Smooth muscle cell (in vitro differentiated cells): ENCODE data around the gene GGPS1. TPM values are rescaled to one million over a fixed set of nuclear protein-coding genes. Genes with fewer than 3 reads are reported as not detected.
A peak's percentile ranks its signal among the peaks of the same experiment; 100 is the strongest.

Experiments
- DNase-seq: peaks from one replicate; lab custom pipeline; 2025; ENCODE audit not compliant: unreplicated experiment; lab: John Stamatoyannopoulos, UW
- H2AFZ ChIP-seq: fragments of 200-600 bp; sonication (generic); 2 replicates; pipeline ENCODE4 v1.6.0; 2016; ENCODE audit warnings: antibody characterized with exemption, low read depth, mild to moderate bottlenecking
- H3F3A ChIP-seq: fragments of 200-600 bp; sonication (generic); 2 replicates; pipeline ENCODE4 v1.6.0; 2017; ENCODE audit warnings: antibody characterized with exemption, low read depth
- H3K27ac ChIP-seq: fragments of 200-600 bp; sonication (generic); 2 replicates; pipeline ENCODE4 v1.5.1; 2016; ENCODE audit warnings: low read depth, mild to moderate bottlenecking
- H3K27me3 ChIP-seq: fragments of 200-600 bp; sonication (generic); 2 replicates; pipeline ENCODE4 v1.6.1; 2016; ENCODE audit warnings: low read depth, mild to moderate bottlenecking
- H3K36me3 ChIP-seq: fragments of 200-600 bp; sonication (generic); 2 replicates; pipeline ENCODE4 v1.5.1; 2016; ENCODE audit warnings: low read depth
- H3K4me1 ChIP-seq: fragments of 200-600 bp; sonication (generic); 2 replicates; pipeline ENCODE4 v1.5.1; 2016; ENCODE audit warnings: low read depth
- H3K4me2 ChIP-seq: fragments of 200-600 bp; sonication (generic); 2 replicates; pipeline ENCODE4 v1.6.0; 2016; ENCODE audit warnings: mild to moderate bottlenecking
- H3K4me3 ChIP-seq: fragments of 200-600 bp; sonication (generic); 2 replicates; pipeline ENCODE4 v1.5.1; 2016; ENCODE audit warnings: mild to moderate bottlenecking
- H3K79me2 ChIP-seq: fragments of 200-600 bp; sonication (generic); 2 replicates; pipeline ENCODE4 v1.6.0; 2016; ENCODE audit warnings: low read depth, mild to moderate bottlenecking
- H3K9ac ChIP-seq: fragments of 200-600 bp; sonication (generic); 2 replicates; pipeline ENCODE4 v1.6.0; 2016; ENCODE audit warnings: low read depth
- H3K9me3 ChIP-seq: fragments of 200-600 bp; sonication (generic); replicated peaks from 2 replicates; pipeline ENCODE4 v1.5.1; 2016; ENCODE audit warnings: low read depth
- H4K20me1 ChIP-seq: fragments of 200-600 bp; sonication (generic); 2 replicates; pipeline ENCODE4 v1.6.0; 2016; ENCODE audit warnings: low read depth
- WGBS: methylation state at CpG from one replicate; pipeline ENCODE4 v1.1.7; 2016; ENCODE audit warnings: low lambda C conversion rate; 5-methylcytosine and 5-hydroxymethylcytosine counted together
- polyA plus RNA-seq: library from polyadenylated mRNA; unstranded; fragments of >200 nt; fragmentation: Nextera tagmentation; extraction: Ambion mirVana; gene quantifications from 2 replicates; pipeline ENCODE4 v1.2.1, GENCODE V29; 2016
- total RNA-seq: library from RNA; depleted of rRNA; stranded (reverse); fragments of >200 nt; gene quantifications from 2 replicates; pipeline ENCODE4 v1.2.3, GENCODE V29; 2014
- TF ChIP-seq, protein P1 (sequence below): fragments of 200-600 bp; sonication (generic); IDR thresholded peaks from 2 replicates; pipeline ENCODE4 v1.5.1; 2017; ENCODE audit warnings: borderline replicate concordance, mild to moderate bottlenecking, antibody characterized with exemption; ENCODE audit not compliant: insufficient read depth, poor library complexity, severe bottlenecking

GGPS1 gene
- total and polyA plus RNA-seq, 2 experiments from 2014 or later, result 41.3 to 47.5 TPM

DNA sequence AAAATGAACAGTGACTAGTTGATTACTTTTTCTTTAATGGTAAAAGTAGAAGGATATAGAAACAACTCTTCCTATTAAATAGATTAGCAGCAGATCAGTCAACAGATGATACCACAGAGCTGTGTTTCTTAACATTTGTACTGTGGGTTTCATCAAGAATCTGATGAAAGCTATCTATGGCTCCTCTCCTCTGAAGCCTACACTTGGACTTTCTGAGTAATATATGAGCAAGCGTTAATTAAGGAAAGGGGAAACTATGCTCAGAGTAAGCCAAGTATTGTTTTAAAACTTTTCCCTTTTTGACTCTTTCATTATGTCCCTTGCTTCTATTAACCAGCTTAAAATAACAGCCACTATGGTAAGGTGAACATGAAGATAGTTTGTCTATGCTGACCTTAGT is 11.2 kb upstream of the GGPS1 start:
- H3K9ac ChIP-seq, result peak overlapping the region; percentile 5
- 53% methylated on average over 1 of the region's 1 CpG for WGBS
- TF ChIP-seq, protein P1, sequence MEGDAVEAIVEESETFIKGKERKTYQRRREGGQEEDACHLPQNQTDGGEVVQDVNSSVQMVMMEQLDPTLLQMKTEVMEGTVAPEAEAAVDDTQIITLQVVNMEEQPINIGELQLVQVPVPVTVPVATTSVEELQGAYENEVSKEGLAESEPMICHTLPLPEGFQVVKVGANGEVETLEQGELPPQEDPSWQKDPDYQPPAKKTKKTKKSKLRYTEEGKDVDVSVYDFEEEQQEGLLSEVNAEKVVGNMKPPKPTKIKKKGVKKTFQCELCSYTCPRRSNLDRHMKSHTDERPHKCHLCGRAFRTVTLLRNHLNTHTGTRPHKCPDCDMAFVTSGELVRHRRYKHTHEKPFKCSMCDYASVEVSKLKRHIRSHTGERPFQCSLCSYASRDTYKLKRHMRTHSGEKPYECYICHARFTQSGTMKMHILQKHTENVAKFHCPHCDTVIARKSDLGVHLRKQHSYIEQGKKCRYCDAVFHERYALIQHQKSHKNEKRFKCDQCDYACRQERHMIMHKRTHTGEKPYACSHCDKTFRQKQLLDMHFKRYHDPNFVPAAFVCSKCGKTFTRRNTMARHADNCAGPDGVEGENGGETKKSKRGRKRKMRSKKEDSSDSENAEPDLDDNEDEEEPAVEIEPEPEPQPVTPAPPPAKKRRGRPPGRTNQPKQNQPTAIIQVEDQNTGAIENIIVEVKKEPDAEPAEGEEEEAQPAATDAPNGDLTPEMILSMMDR, result no peak
- H3K4me3 ChIP-seq, result no peak overlapping the region
- H3K27me3 ChIP-seq, result no peaks in the 10 kb centered on the region
- peaks cover 100% of the 10 kb centered on the region for H4K20me1 ChIP-seq
- no peaks in the 10 kb centered on the region for H3K9me3 ChIP-seq
- peak overlapping the region; percentile 31 for H3K4me2 ChIP-seq
- H3K79me2 ChIP-seq, result peaks cover 100% of the 10 kb centered on the region
- no peak overlapping the region for H2AFZ ChIP-seq
- peak overlapping the region; percentile 45 for H3K27ac ChIP-seq
- H3K36me3 ChIP-seq, result no peaks in the 10 kb centered on the region
- peaks cover 6% of the 10 kb centered on the region for H3K4me1 ChIP-seq
- no peak for DNase-seq
- H3F3A ChIP-seq, result peaks cover 6% of the 10 kb centered on the region

DNA sequence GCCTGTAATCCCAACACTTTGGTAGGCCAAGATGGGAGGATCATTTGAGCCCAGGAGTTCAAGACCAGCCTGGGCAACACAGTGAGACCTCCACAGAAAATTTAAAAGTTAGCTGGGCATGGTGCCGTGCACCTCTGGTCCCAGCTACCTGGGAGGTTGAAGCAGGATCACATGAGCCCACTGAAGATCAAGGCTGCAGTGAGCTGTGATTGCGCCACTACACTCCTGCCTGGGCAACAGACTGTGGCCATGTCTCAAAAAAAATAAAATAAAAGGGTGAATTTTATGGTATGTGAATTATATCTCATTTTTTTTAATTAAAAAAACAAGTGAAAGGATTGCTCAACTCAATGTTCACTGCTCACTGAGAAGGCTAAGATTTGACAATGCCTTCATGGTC is 9.1 kb upstream of the GGPS1 start:
- no peaks in the 10 kb centered on the region for H3K27me3 ChIP-seq
- no peak overlapping the region for H3K4me2 ChIP-seq
- H3K79me2 ChIP-seq, result peaks cover 100% of the 10 kb centered on the region
- 100% methylated on average over 2 of the region's 2 CpGs for WGBS
- TF ChIP-seq, protein P1, result no peak
- no peaks in the 10 kb centered on the region for H3K9me3 ChIP-seq
- DNase-seq, result no peak
- no peak overlapping the region for H2AFZ ChIP-seq
- no peak overlapping the region for H3K27ac ChIP-seq
- H3K36me3 ChIP-seq, result no peaks in the 10 kb centered on the region
- H3K9ac ChIP-seq, result no peak overlapping the region
- peaks cover 6% of the 10 kb centered on the region for H3F3A ChIP-seq
- H3K4me1 ChIP-seq, result no peaks in the 10 kb centered on the region
- H4K20me1 ChIP-seq, result peaks cover 100% of the 10 kb centered on the region
- H3K4me3 ChIP-seq, result no peak overlapping the region

DNA sequence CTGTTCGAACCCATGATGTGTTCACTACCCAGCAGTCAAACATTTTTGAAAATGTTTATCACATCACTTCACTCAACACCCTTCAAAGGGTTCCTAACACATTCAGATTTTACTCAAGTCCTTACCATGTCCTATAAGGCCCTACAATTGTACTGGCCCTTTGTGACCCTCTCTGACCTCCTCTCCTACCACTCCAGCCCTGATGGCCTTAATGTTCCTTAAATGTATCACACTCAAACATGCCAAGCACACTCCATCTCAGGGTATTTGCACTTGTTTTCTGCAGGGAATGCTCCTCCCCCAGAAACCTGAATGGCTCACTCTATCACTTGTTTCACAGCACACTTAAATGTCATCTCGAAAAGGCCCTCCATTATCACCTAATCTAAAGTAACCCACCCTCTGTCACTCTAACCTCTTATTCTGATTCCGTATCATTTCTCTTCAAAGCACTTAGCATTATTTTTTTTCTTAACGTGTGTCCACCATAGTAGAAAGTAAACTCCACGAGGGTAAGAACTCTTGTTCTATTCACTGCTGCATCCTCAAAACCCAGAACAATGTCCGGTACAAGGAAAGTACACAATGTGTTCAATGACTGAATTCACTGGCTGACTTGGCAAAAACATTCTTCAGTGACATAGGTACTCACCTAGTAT is 7.7 kb upstream of the GGPS1 start:
- Histone ChIP-seq H3F3A (no peaks in the 10 kb centered on the region), H3K4me3 (no peak overlapping the region), H3K27me3 (no peaks in the 10 kb centered on the region), H3K9ac (no peak overlapping the region), H2AFZ (no peak overlapping the region), H3K36me3 (no peaks in the 10 kb centered on the region), H3K27ac (no peak overlapping the region), H3K79me2 (peaks cover 100% of the 10 kb centered on the region), H4K20me1 (peaks cover 100% of the 10 kb centered on the region), H3K4me1 (peaks cover 11% of the 10 kb centered on the region), H3K9me3 (no peaks in the 10 kb centered on the region), H3K4me2 (no peak overlapping the region)
- no peak for DNase-seq
- 96% methylated on average over 6 of the region's 6 CpGs for WGBS
- TF ChIP-seq, protein P1, result no peak

DNA sequence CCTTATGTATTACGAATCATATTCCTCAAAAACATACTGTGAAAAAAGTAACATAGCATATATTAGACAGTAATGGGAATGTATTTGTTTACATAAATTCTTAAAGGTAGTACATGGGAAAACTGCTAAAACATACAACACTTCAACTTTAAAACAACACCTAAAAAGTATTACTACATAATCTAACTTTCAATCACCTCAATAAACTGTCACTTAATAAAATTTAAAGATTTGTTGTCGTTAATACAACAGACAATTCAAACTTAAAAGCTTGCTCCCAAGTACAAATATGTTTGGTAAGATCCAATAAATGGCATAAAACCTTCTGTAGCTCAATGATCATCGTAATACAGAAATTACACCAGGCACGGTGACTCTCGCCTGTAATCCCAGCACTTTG is 4.1 kb upstream of the GGPS1 start:
- Histone ChIP-seq H3F3A (peaks cover 4% of the 10 kb centered on the region), H3K4me1 (peaks cover 18% of the 10 kb centered on the region), H3K9ac (no peak overlapping the region), H3K27me3 (no peaks in the 10 kb centered on the region), H3K4me2 (no peak overlapping the region), H2AFZ (no peak overlapping the region), H3K4me3 (no peak overlapping the region), H4K20me1 (peaks cover 84% of the 10 kb centered on the region), H3K9me3 (no peaks in the 10 kb centered on the region), H3K36me3 (no peaks in the 10 kb centered on the region), H3K27ac (peak overlapping the region; percentile 9), H3K79me2 (peaks cover 85% of the 10 kb centered on the region)
- WGBS, result 94% methylated on average over 5 of the region's 5 CpGs
- DNase-seq, result no peak
- TF ChIP-seq, protein P1, result no peak
